ENCODE data around the gene ADAM12.

The ADAM12 gene

DNA sequence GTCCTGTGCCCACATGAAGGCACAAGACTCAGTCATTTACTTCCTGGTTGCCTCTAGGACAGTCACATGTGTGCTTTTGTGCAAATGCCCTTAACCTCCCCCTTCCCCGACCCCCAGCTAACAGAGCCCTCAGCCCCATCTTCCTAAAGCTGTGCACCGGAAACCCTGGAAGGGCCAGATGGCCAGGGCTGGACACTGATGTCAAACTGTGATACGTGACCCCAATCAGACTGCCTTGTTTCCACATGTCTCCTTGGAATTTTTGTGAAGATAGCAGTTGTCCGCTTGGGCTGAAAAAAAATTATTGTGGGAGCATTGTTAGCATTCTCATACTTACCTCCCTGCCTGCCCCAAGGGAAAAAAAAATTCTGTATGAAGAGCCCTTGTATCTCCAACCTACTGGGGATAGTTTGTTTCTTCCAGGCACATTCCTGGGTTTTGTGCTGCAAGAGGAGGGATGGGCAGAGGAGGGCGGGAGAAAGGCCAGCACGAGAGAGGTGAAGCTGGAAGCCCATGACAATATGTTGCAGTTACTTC, 17.0 kb upstream of the ADAM12 start:
- Histone ChIP-seq H3K4me3 (ENCODE audit: low read depth in 1 of 2, low read length in 2 of 2) (no peak overlapping the region), H3K9me3 (ENCODE audit: control insufficient read depth in 1 of 2, low read length in 2 of 2) (no peaks in the 10 kb centered on the region), H3K27ac (ENCODE audit: low read depth, low read length) (no peak overlapping the region), H3K4me1 (ENCODE audit: control insufficient read depth in 1 of 2, insufficient read depth in 2 of 2, low read length in 2 of 2) (no peaks in the 10 kb centered on the region), H3K36me3 (ENCODE audit: control insufficient read depth in 1 of 2, insufficient read depth in 2 of 2, low read length in 2 of 2) (no peaks in the 10 kb centered on the region), H3K27me3 (ENCODE audit: control insufficient read depth in 1 of 2, insufficient read depth in 2 of 2, low read length in 2 of 2) (no peaks in the 10 kb centered on the region), H3K9ac (ENCODE audit: low read depth in 1 of 2, low read length in 2 of 2) (no peak overlapping the region)

- Histone ChIP-seq H3K9ac (ENCODE audit: low read depth in 1 of 2, low read length in 2 of 2) (no peak overlapping the region), H3K36me3 (ENCODE audit: control insufficient read depth in 1 of 2, insufficient read depth in 2 of 2, low read length in 2 of 2) (no peaks in the 10 kb centered on the region), H3K27me3 (ENCODE audit: control insufficient read depth in 1 of 2, insufficient read depth in 2 of 2, low read length in 2 of 2) (no peaks in the 10 kb centered on the region), H3K9me3 (ENCODE audit: control insufficient read depth in 1 of 2, low read length in 2 of 2) (no peaks in the 10 kb centered on the region), H3K27ac (ENCODE audit: low read depth, low read length) (no peak overlapping the region), H3K4me1 (ENCODE audit: control insufficient read depth in 1 of 2, insufficient read depth in 2 of 2, low read length in 2 of 2) (no peaks in the 10 kb centered on the region), H3K4me3 (ENCODE audit: low read depth in 1 of 2, low read length in 2 of 2) (no peak overlapping the region)
Observed at GRCh38 chr10:126402721-126403695, 14.7 kb upstream of the ADAM12 start.

DNA sequence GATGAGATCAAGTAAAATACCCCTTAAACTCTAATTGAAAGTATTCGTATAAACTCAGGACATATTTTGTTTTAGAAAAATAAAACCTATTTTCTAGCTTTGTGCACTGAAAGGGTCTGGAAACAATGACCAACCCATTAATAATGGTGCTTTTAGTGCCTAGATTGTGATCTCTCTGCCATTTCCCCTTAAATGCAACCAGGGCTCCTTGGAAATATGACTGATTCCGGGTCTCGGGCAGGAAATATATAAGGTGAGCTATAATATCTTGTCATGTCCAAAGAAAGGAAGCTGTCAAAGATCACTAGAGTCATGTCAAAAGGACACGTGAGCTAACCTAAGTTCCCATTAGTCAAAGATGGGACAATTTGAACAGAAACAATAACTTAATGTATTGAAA, 12.4 kb upstream of the ADAM12 start:
- H3K9me3 ChIP-seq (ENCODE audit: control insufficient read depth in 1 of 2, low read length in 2 of 2), result no peaks in the 10 kb centered on the region
- no peak overlapping the region for H3K27ac ChIP-seq (ENCODE audit: low read depth, low read length)
- no peak overlapping the region for H3K9ac ChIP-seq (ENCODE audit: low read depth in 1 of 2, low read length in 2 of 2)
- H3K27me3 ChIP-seq (ENCODE audit: control insufficient read depth in 1 of 2, insufficient read depth in 2 of 2, low read length in 2 of 2), result no peaks in the 10 kb centered on the region
- H3K4me3 ChIP-seq (ENCODE audit: low read depth in 1 of 2, low read length in 2 of 2), result no peak overlapping the region
- H3K4me1 ChIP-seq (ENCODE audit: control insufficient read depth in 1 of 2, insufficient read depth in 2 of 2, low read length in 2 of 2), result no peaks in the 10 kb centered on the region
- H3K36me3 ChIP-seq (ENCODE audit: control insufficient read depth in 1 of 2, insufficient read depth in 2 of 2, low read length in 2 of 2), result no peaks in the 10 kb centered on the region

- no peaks in the 10 kb centered on the region for H3K4me1 ChIP-seq (ENCODE audit: control insufficient read depth in 1 of 2, insufficient read depth in 2 of 2, low read length in 2 of 2)
- no peak overlapping the region for H3K9ac ChIP-seq (ENCODE audit: low read depth in 1 of 2, low read length in 2 of 2)
- H3K36me3 ChIP-seq (ENCODE audit: control insufficient read depth in 1 of 2, insufficient read depth in 2 of 2, low read length in 2 of 2), result no peaks in the 10 kb centered on the region
- H3K4me3 ChIP-seq (ENCODE audit: low read depth in 1 of 2, low read length in 2 of 2), result no peak overlapping the region
- H3K9me3 ChIP-seq (ENCODE audit: control insufficient read depth in 1 of 2, low read length in 2 of 2), result no peaks in the 10 kb centered on the region
- H3K27me3 ChIP-seq (ENCODE audit: control insufficient read depth in 1 of 2, insufficient read depth in 2 of 2, low read length in 2 of 2), result no peaks in the 10 kb centered on the region
- H3K27ac ChIP-seq (ENCODE audit: low read depth, low read length), result no peak overlapping the region
Observed at GRCh38 chr10:126398924-126399323, 10.6 kb upstream of the ADAM12 start.

DNA sequence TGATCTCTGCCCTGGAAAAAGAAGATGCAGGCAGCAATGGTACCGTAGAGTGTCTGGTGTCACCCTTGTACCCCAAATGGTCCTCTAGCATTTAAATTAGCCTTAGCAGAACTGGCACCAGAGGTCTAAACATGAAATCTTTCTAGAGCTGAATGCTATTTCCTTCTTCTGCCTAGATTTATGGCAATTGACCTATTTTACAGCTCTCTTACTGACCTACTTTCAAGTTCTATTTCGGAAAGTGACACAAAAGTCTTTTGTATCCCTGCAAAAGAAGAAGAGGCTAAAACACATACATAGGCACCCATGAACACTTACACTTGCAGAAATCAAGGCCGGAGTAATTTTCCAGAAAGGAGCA, 10.1 kb upstream of the ADAM12 start:
- H3K36me3 ChIP-seq (ENCODE audit: control insufficient read depth in 1 of 2, insufficient read depth in 2 of 2, low read length in 2 of 2), result no peaks in the 10 kb centered on the region
- H3K4me1 ChIP-seq (ENCODE audit: control insufficient read depth in 1 of 2, insufficient read depth in 2 of 2, low read length in 2 of 2), result no peaks in the 10 kb centered on the region
- no peaks in the 10 kb centered on the region for H3K9me3 ChIP-seq (ENCODE audit: control insufficient read depth in 1 of 2, low read length in 2 of 2)
- no peaks in the 10 kb centered on the region for H3K27me3 ChIP-seq (ENCODE audit: control insufficient read depth in 1 of 2, insufficient read depth in 2 of 2, low read length in 2 of 2)
- H3K9ac ChIP-seq (ENCODE audit: low read depth in 1 of 2, low read length in 2 of 2), result no peak overlapping the region
- H3K4me3 ChIP-seq (ENCODE audit: low read depth in 1 of 2, low read length in 2 of 2), result no peak overlapping the region
- no peak overlapping the region for H3K27ac ChIP-seq (ENCODE audit: low read depth, low read length)

- Histone ChIP-seq H3K9me3 (ENCODE audit: control insufficient read depth in 1 of 2, low read length in 2 of 2) (no peaks in the 10 kb centered on the region), H3K4me3 (ENCODE audit: low read depth in 1 of 2, low read length in 2 of 2) (no peak overlapping the region), H3K4me1 (ENCODE audit: control insufficient read depth in 1 of 2, insufficient read depth in 2 of 2, low read length in 2 of 2) (no peaks in the 10 kb centered on the region), H3K9ac (ENCODE audit: low read depth in 1 of 2, low read length in 2 of 2) (no peak overlapping the region), H3K36me3 (ENCODE audit: control insufficient read depth in 1 of 2, insufficient read depth in 2 of 2, low read length in 2 of 2) (no peaks in the 10 kb centered on the region), H3K27ac (ENCODE audit: low read depth, low read length) (no peak overlapping the region), H3K27me3 (ENCODE audit: control insufficient read depth in 1 of 2, insufficient read depth in 2 of 2, low read length in 2 of 2) (no peaks in the 10 kb centered on the region)
Observed at GRCh38 chr10:126397640-126398382, 9.5 kb upstream of the ADAM12 start.

GRCh38 chr10:126397156-126397555, 8.9 kb upstream of the ADAM12 start:
- no peak overlapping the region for H3K27ac ChIP-seq (ENCODE audit: low read depth, low read length)
- no peaks in the 10 kb centered on the region for H3K36me3 ChIP-seq (ENCODE audit: control insufficient read depth in 1 of 2, insufficient read depth in 2 of 2, low read length in 2 of 2)
- H3K9me3 ChIP-seq (ENCODE audit: control insufficient read depth in 1 of 2, low read length in 2 of 2), result no peaks in the 10 kb centered on the region
- H3K4me3 ChIP-seq (ENCODE audit: low read depth in 1 of 2, low read length in 2 of 2), result no peak overlapping the region
- H3K4me1 ChIP-seq (ENCODE audit: control insufficient read depth in 1 of 2, insufficient read depth in 2 of 2, low read length in 2 of 2), result no peaks in the 10 kb centered on the region
- no peak overlapping the region for H3K9ac ChIP-seq (ENCODE audit: low read depth in 1 of 2, low read length in 2 of 2)
- H3K27me3 ChIP-seq (ENCODE audit: control insufficient read depth in 1 of 2, insufficient read depth in 2 of 2, low read length in 2 of 2), result no peaks in the 10 kb centered on the region

- Histone ChIP-seq H3K27ac (ENCODE audit: low read depth, low read length) (no peak overlapping the region), H3K27me3 (ENCODE audit: control insufficient read depth in 1 of 2, insufficient read depth in 2 of 2, low read length in 2 of 2) (no peaks in the 10 kb centered on the region), H3K9ac (ENCODE audit: low read depth in 1 of 2, low read length in 2 of 2) (no peak overlapping the region), H3K36me3 (ENCODE audit: control insufficient read depth in 1 of 2, insufficient read depth in 2 of 2, low read length in 2 of 2) (no peaks in the 10 kb centered on the region), H3K9me3 (ENCODE audit: control insufficient read depth in 1 of 2, low read length in 2 of 2) (no peaks in the 10 kb centered on the region), H3K4me1 (ENCODE audit: control insufficient read depth in 1 of 2, insufficient read depth in 2 of 2, low read length in 2 of 2) (no peaks in the 10 kb centered on the region), H3K4me3 (ENCODE audit: low read depth in 1 of 2, low read length in 2 of 2) (no peak overlapping the region)
Observed at GRCh38 chr10:126394948-126395347, 6.7 kb upstream of the ADAM12 start.

DNA sequence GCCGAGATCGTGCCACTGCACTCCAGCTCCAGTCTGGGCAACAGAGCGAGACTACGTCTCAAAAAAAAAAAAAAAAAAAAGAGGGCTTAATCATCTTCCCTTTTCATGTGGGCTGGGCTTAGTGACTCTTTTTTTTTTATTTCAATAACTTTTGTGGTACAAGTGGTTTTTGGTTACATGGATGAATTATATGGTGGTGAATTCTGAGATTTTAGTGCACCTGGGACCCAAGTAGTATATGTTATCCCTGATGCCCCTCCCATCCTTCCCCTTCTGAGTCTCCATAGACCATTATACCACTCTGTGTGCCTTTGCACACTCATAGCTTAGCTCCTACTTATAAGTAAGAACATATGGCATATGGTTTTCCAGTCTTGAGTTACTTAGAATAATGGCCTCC, 4.8 kb upstream of the ADAM12 start:
- H3K36me3 ChIP-seq (ENCODE audit: control insufficient read depth in 1 of 2, insufficient read depth in 2 of 2, low read length in 2 of 2), result no peaks in the 10 kb centered on the region
- no peaks in the 10 kb centered on the region for H3K9me3 ChIP-seq (ENCODE audit: control insufficient read depth in 1 of 2, low read length in 2 of 2)
- no peaks in the 10 kb centered on the region for H3K27me3 ChIP-seq (ENCODE audit: control insufficient read depth in 1 of 2, insufficient read depth in 2 of 2, low read length in 2 of 2)
- H3K4me1 ChIP-seq (ENCODE audit: control insufficient read depth in 1 of 2, insufficient read depth in 2 of 2, low read length in 2 of 2), result no peaks in the 10 kb centered on the region
- H3K4me3 ChIP-seq (ENCODE audit: low read depth in 1 of 2, low read length in 2 of 2), result no peak overlapping the region
- H3K27ac ChIP-seq (ENCODE audit: low read depth, low read length), result no peak overlapping the region
- no peak overlapping the region for H3K9ac ChIP-seq (ENCODE audit: low read depth in 1 of 2, low read length in 2 of 2)

- H3K4me1 ChIP-seq (ENCODE audit: control insufficient read depth in 1 of 2, insufficient read depth in 2 of 2, low read length in 2 of 2), result no peaks in the 10 kb centered on the region
- peaks cover 2% of the 10 kb centered on the region in 2 donors for H3K27me3 ChIP-seq (ENCODE audit: control insufficient read depth in 1 of 2, insufficient read depth in 2 of 2, low read length in 2 of 2)
- H3K9me3 ChIP-seq (ENCODE audit: control insufficient read depth in 1 of 2, low read length in 2 of 2), result no peaks in the 10 kb centered on the region
- no peak overlapping the region for H3K9ac ChIP-seq (ENCODE audit: low read depth in 1 of 2, low read length in 2 of 2)
- H3K27ac ChIP-seq (ENCODE audit: low read depth, low read length), result no peak overlapping the region
- no peaks in the 10 kb centered on the region for H3K36me3 ChIP-seq (ENCODE audit: control insufficient read depth in 1 of 2, insufficient read depth in 2 of 2, low read length in 2 of 2)
- H3K4me3 ChIP-seq (ENCODE audit: low read depth in 1 of 2, low read length in 2 of 2), result no peak overlapping the region
Observed at GRCh38 chr10:126392469-126392868, 4.2 kb upstream of the ADAM12 start.
